CD4-positive, alpha-beta memory T cell (primary cell): ENCODE measurements around the gene CLASRP. TPM values are rescaled to one million over a fixed set of nuclear protein-coding genes. Genes with fewer than 3 reads are reported as not detected.

Experiments used
- CTCF ChIA-PET: fragments of 350-600 bp; sonication (Branson Sonifier 250); formaldehyde crosslinking; loops from one replicate; lab custom pipeline; 2021; ENCODE audit warnings: inconsistent platforms; ENCODE audit not compliant: partially characterized antibody; lab: Charles Lee
- POLR2A ChIA-PET: fragments of 350-600 bp; sonication (Branson Sonifier 250); formaldehyde crosslinking; loops from one replicate; lab custom pipeline; 2021; ENCODE audit not compliant: partially characterized antibody; lab: Charles Lee
- DNase-seq, 5 donors: peaks; one replicate each; pipeline versions ENCODE4 v3.0.0 to v3.0.0-alpha.2; 2020 to 2022; ENCODE audit warnings: mixed read lengths in 1 of 5
- H3K27ac ChIP-seq: one replicate; pipeline ENCODE4 v1.7.0; 2013; ENCODE audit warnings: low read depth, low read length
- H3K27me3 ChIP-seq: 2 replicates; pipeline ENCODE4 v1.7.0; 2013; ENCODE audit warnings: mild to moderate bottlenecking, low read length, moderate library complexity; ENCODE audit not compliant: insufficient read depth
- H3K36me3 ChIP-seq: 2 replicates; pipeline ENCODE4 v1.7.0; 2013; ENCODE audit warnings: mild to moderate bottlenecking, low read length, moderate library complexity; ENCODE audit not compliant: insufficient read depth
- H3K4me1 ChIP-seq: 2 replicates; pipeline ENCODE4 v1.7.0; 2013; ENCODE audit warnings: mild to moderate bottlenecking, low read length, moderate library complexity; ENCODE audit not compliant: insufficient read depth
- H3K4me3 ChIP-seq, 2 donors: one replicate each; pipeline ENCODE4 v1.7.0; 2013; ENCODE audit warnings: low read length in 2 of 2, mild to moderate bottlenecking in 1 of 2
- H3K9me3 ChIP-seq, 2 donors: one replicate each; pipeline ENCODE4 v1.7.0; 2013; ENCODE audit warnings: low read length in 2 of 2, control low read depth in 1 of 2; ENCODE audit not compliant: control insufficient read depth in 1 of 2
- H3K27ac Mint-ChIP-seq, 7 donors: one replicate each; pipeline ENCODE4 v1.8.0; 2020 to 2021; ENCODE audit warnings: mixed read lengths in 7 of 7, mild to moderate bottlenecking in 6 of 7, inconsistent platforms in 3 of 7, moderate library complexity in 3 of 7
- H3K27me3 Mint-ChIP-seq, 2 donors: one replicate each; pipeline ENCODE4 v1.8.0; 2020 to 2021; ENCODE audit warnings: mixed read lengths in 2 of 2
- H3K36me3 Mint-ChIP-seq, 2 donors: one replicate each; pipeline ENCODE4 v1.8.0; 2020 to 2021; ENCODE audit warnings: mixed read lengths in 2 of 2, inconsistent platforms in 1 of 2, mild to moderate bottlenecking in 1 of 2
- H3K4me1 Mint-ChIP-seq, 4 donors: one replicate each; pipeline ENCODE4 v1.8.0; 2020 to 2021; ENCODE audit warnings: mixed read lengths in 4 of 4, mild to moderate bottlenecking in 1 of 4
- H3K4me3 Mint-ChIP-seq, 8 donors: one replicate each; pipeline ENCODE4 v1.8.0; 2020 to 2021; ENCODE audit warnings: mixed read lengths in 8 of 8, mild to moderate bottlenecking in 7 of 8, moderate library complexity in 6 of 8, inconsistent platforms in 3 of 8
- H3K9me3 Mint-ChIP-seq, 8 donors: one replicate each; pipeline ENCODE4 v1.8.0; 2020 to 2021; ENCODE audit warnings: mixed read lengths in 8 of 8, mild to moderate bottlenecking in 5 of 8, inconsistent platforms in 3 of 8, moderate library complexity in 1 of 8
- intact Hi-C: fragments of 100-400 bp; cut with micrococcal nuclease; formaldehyde crosslinking; loops from one replicate; pipeline ENCODE4 v1.15.1; 2023
- polyA plus RNA-seq, 2 donors: library from polyadenylated mRNA; unstranded; fragments of 300-500 nt; fragmentation: Illumina TruSeq; gene quantifications; one replicate each; pipeline ENCODE4 v1.2.3, GENCODE V29; 2021
- total RNA-seq, 2 experiments: library from RNA; stranded (reverse); gene quantifications; one replicate each; pipeline ENCODE4 v1.2.3, GENCODE V29; 2021

Gene CLASRP, protein sequence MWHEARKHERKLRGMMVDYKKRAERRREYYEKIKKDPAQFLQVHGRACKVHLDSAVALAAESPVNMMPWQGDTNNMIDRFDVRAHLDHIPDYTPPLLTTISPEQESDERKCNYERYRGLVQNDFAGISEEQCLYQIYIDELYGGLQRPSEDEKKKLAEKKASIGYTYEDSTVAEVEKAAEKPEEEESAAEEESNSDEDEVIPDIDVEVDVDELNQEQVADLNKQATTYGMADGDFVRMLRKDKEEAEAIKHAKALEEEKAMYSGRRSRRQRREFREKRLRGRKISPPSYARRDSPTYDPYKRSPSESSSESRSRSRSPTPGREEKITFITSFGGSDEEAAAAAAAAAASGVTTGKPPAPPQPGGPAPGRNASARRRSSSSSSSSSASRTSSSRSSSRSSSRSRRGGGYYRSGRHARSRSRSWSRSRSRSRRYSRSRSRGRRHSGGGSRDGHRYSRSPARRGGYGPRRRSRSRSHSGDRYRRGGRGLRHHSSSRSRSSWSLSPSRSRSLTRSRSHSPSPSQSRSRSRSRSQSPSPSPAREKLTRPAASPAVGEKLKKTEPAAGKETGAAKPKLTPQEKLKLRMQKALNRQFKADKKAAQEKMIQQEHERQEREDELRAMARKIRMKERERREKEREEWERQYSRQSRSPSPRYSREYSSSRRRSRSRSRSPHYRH
- total RNA-seq (100 to 1,000 TPM; 156 to 163 TPM), polyA plus RNA-seq (10 to 100 TPM in 1 of 2 donors, 1 to 10 TPM in 1; 3.8 to 12.7 TPM)

DNA sequence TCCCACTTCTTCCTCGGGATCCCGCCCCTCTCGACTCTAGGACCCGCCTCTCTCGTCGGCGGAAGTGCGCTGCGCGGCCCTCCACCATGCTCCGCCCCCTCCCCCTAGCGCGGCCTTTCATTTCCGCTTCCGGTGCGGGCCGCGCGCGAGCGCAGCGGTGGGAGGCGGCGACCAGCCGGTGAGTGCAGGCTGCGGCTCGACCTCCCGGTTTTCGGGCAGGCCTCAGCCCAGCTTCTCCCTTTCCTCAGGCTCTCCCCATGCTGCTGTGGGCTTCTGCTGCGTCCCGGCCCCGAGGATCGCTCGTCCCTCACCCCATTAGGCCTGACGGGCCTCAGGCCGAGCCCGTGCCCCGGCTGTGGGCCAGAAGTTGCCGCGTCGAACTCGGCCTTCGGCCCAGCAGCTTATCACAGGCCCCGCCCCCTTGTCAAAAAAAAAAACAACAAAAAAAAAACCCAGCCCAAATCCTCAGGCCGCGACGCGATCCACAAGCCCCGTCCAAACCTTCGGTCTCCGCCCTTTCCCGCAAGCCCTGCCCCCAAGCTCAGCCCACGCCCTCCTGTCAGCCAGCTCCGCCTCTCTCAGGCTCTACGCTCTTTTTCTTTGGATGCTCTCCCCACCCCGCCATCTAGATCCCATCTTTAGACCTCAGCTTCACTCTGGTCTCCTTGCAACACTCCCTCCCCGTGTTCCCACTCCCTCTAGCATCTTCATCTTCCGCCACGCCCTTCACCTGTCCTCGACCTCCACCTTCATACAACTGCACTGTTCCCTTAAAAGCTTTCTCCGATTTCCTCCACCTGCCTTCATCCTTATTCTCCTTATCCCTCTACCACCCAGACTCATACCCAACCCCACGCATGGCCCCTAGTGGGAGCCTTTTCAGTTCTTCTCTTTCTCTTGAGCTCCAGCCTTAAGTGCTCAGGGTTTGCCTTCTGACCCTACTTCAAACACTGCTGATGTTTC is at the start of gene CLASRP:
Gene CLASRP (plus strand): TSS at position 115 of the 963 bp plus-strand sequence. CDS start 1,168 bp downstream, outside the sequence.
- Histone ChIP-seq H3K27me3 (no peaks in the 10 kb centered on the region), H3K36me3 (peaks cover 39% of the 10 kb centered on the region), H3K9me3 (no peaks in the 10 kb centered on the region), H3K27ac (peak within 1 kb of the TSS; percentile 98), H3K4me3 (peak within 1 kb of the TSS; percentile 45 to 62), H3K4me1 (peaks cover 34% of the 10 kb centered on the region)
- Mint-ChIP-seq H3K4me3 (peak within 1 kb of the TSS; percentile 95 to 99 (median 98)), H3K9me3 (peaks cover 0 to 2% (median 0%) of the 10 kb centered on the region in 8 donors), H3K27me3 (no peaks in the 10 kb centered on the region), H3K4me1 (peaks cover 21 to 46% (median 29%) of the 10 kb centered on the region in 4 donors), H3K27ac (peak within 1 kb of the TSS; percentile 88 to 99 (median 98)), H3K36me3 (peaks cover 33 to 51% of the 10 kb centered on the region in 2 donors)
- ChIA-PET CTCF (interaction anchor here (0.6 to 2.3 kb wide), 11 partner anchors 10 to 447 kb away, joined by 3 to 9 read pairs (median 3); partner anchors contain the start of genes BLOC1S3 and TRAPPC6A), POLR2A (interaction anchor here (0.7 to 2.7 kb wide), 15 partner anchors 11 to 149 kb away, joined by 3 to 31 read pairs (median 5); partner anchors contain the start of genes BLOC1S3, CLPTM1, GEMIN7 and PPP1R37)
- peak; percentile 85 to 88 (median 86) for DNase-seq
- intact Hi-C loops: loop anchor here (1.0 kb wide), 4 partner anchors 37 to 139 kb away; partner anchors contain the start of genes BLOC1S3, GEMIN7 and TRAPPC6A

DNA sequence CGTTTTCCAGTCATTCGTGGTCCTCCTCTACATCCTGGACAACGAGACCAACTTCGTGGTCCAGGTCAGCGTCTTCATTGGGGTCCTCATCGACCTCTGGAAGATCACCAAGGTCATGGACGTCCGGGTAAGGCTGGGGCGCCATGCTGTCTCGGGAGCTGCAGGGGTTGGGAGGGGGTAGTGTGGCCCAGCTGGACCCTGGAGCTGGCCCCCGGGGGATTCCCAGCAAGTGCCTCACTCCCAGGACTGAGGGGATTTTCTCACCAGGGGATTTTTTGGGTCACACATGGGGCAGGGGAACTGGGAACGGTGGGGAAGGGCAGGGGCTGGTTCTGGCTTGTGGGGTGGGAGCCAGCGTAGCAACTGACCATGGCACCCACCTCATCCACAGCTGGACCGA is 48.4 kb upstream of the CLASRP start:
- Histone ChIP-seq H3K27me3 (no peaks in the 10 kb centered on the region), H3K36me3 (peaks cover 21% of the 10 kb centered on the region), H3K4me3 (no peak overlapping the region), H3K9me3 (no peaks in the 10 kb centered on the region), H3K27ac (no peak overlapping the region), H3K4me1 (no peaks in the 10 kb centered on the region)
- intact Hi-C loops: no loop called here
- H3K27ac Mint-ChIP-seq: peak overlapping the region in 1 of 7 donors; percentile 43
- no peaks in the 10 kb centered on the region for H3K9me3 Mint-ChIP-seq
- no peak overlapping the region for H3K4me3 Mint-ChIP-seq
- peaks cover 0 to 3% (median 1%) of the 10 kb centered on the region in 4 donors for H3K4me1 Mint-ChIP-seq
- H3K27me3 Mint-ChIP-seq: no peaks in the 10 kb centered on the region
- ChIA-PET CTCF (interaction anchor here (1.0 to 1.6 kb wide), 3 partner anchors 10 to 69 kb away, joined by 3 to 10 read pairs (median 5); no protein-coding TSS in a partner anchor), POLR2A (no interaction called here)
- peaks cover 10 to 46% of the 10 kb centered on the region in 2 donors for H3K36me3 Mint-ChIP-seq
- DNase-seq: no peak

DNA sequence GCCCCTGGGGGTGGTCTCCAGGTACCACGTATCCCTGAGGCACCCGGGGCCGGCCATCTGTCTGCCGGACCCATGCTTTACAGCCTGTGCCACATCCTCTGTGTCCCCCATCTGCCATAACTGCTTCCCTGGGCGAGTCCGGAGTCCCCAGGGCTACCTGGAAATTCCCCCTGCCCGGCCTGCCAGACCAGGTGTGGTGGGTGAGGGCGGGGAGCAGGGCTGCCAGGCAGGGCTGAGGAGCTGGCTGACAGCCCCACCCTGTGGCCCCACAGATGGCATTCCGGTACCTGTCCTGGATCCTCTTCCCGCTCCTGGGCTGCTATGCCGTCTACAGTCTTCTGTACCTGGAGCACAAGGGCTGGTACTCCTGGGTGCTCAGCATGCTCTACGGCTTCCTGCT is 47.9 kb upstream of the CLASRP start:
- no peaks in the 10 kb centered on the region for H3K27me3 ChIP-seq
- peaks cover 21% of the 10 kb centered on the region for H3K36me3 ChIP-seq
- intact Hi-C loops: no loop called here
- ChIA-PET POLR2A (no interaction called here), CTCF (interaction anchor here (1.6 kb wide), 1 partner anchor 69 kb away, joined by 10 read pairs; no protein-coding TSS in a partner anchor)
- Mint-ChIP-seq H3K27ac (no peak overlapping the region), H3K36me3 (peaks cover 10 to 40% of the 10 kb centered on the region in 2 donors), H3K27me3 (no peaks in the 10 kb centered on the region), H3K4me1 (peaks cover 0 to 3% (median 1%) of the 10 kb centered on the region in 4 donors), H3K9me3 (no peaks in the 10 kb centered on the region), H3K4me3 (no peak overlapping the region)
- DNase-seq: peak in 1 of 5 donors; percentile 23
- H3K4me1 ChIP-seq: no peaks in the 10 kb centered on the region
- H3K4me3 ChIP-seq: no peak overlapping the region
- H3K9me3 ChIP-seq: no peaks in the 10 kb centered on the region
- H3K27ac ChIP-seq: no peak overlapping the region

DNA sequence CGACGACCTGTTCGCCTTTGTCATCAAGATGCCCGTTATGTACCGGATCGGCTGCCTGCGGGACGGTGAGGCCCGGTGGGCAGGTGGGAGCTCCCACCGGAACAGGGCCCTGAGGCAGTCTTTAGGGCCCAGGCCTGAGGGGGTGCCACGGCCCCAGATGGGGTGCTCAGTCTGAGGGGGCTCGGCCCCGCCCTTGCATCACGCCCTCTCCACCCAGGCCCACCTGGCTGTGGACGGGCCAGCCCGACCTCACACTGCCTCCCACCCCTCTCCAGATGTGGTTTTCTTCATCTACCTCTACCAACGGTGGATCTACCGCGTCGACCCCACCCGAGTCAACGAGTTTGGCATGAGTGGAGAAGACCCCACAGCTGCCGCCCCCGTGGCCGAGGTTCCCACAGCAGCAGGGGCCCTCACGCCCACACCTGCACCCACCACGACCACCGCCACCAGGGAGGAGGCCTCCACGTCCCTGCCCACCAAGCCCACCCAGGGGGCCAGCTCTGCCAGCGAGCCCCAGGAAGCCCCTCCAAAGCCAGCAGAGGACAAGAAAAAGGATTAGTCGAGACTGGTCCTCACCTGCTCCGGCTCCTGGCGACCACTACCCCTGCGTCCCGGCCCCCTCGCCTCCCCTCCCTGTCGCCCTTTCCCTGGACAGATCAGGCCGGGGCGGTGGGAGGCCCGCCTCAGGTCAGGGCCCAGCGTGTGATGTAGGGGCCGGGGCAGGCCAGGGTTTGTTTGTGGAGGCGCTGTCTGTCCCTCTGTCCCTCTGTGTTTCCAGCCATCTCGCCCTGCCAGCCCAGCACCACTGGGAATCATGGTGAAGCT is 46.3 kb upstream of the CLASRP start:
- Histone ChIP-seq H3K9me3 (no peaks in the 10 kb centered on the region), H3K4me3 (no peak overlapping the region), H3K27ac (no peak overlapping the region), H3K36me3 (peaks cover 15% of the 10 kb centered on the region), H3K27me3 (no peaks in the 10 kb centered on the region), H3K4me1 (no peaks in the 10 kb centered on the region)
- Mint-ChIP-seq H3K4me1 (peaks cover 0 to 3% (median 1%) of the 10 kb centered on the region in 4 donors), H3K27ac (no peak overlapping the region), H3K4me3 (no peak overlapping the region), H3K9me3 (no peaks in the 10 kb centered on the region), H3K27me3 (no peaks in the 10 kb centered on the region), H3K36me3 (peaks cover 10 to 27% of the 10 kb centered on the region in 2 donors)
- CTCF ChIA-PET: no interaction called here
- intact Hi-C loops: no loop called here
- peak in 1 of 5 donors; percentile 16 for DNase-seq
- POLR2A ChIA-PET: no interaction called here

DNA sequence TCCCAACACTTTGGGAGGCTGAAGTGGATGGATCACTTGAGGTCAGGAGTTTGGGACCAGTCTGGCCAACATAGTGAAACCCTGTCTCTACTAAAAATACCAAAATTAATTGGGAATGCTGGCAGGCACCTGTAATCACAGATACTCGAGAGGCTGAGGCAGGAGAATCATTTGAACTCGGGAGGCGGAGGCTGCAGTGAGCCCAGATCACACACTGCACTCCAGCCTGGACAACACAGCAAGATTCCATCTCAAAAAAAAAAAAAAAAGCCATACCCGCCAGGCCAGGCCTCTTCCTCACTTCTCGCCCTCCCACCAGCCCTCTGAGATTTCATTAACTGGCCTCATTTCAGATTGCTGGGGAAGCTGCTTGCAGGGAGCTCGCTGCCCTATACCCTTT is 45.3 kb upstream of the CLASRP start:
- no peaks in the 10 kb centered on the region for H3K9me3 ChIP-seq
- H3K4me3 ChIP-seq: no peak overlapping the region
- no peaks in the 10 kb centered on the region for H3K4me1 ChIP-seq
- H3K36me3 ChIP-seq: peaks cover 12% of the 10 kb centered on the region
- H3K27me3 ChIP-seq: no peaks in the 10 kb centered on the region
- Mint-ChIP-seq H3K4me1 (peaks cover 0 to 3% (median 1%) of the 10 kb centered on the region in 4 donors), H3K9me3 (peaks cover 0 to 3% (median 0%) of the 10 kb centered on the region in 8 donors), H3K27ac (peak overlapping the region in 4 of 7 donors; percentile 35 to 66 (median 60)), H3K36me3 (peaks cover 10 to 23% of the 10 kb centered on the region in 2 donors), H3K27me3 (no peaks in the 10 kb centered on the region), H3K4me3 (no peak overlapping the region)
- H3K27ac ChIP-seq: no peak overlapping the region
- DNase-seq: peak in 1 of 5 donors; percentile 4
- intact Hi-C loops: no loop called here
- POLR2A ChIA-PET: interaction anchor here (0.6 kb wide), 1 partner anchor 12 kb away, joined by 4 read pairs; no protein-coding TSS in a partner anchor
- CTCF ChIA-PET: no interaction called here
